PC-9 (cell line): ENCODE measurements around the gene TOP1. TPM values are rescaled to one million over a fixed set of nuclear protein-coding genes. Genes with fewer than 3 reads are reported as not detected.

Experiments
- BruUV-seq: library from RNA; stranded (reverse); fragments of 400-500 nt; replicated peaks from 2 replicates; lab custom pipeline; 2021; lab: Mats Ljungman, UMichigan
- CTCF ChIA-PET: fragments of 300-600 bp; sonication (Branson Sonifier 250); formaldehyde crosslinking; loops from one replicate; lab custom pipeline; 2022; ENCODE audit warnings: antibody characterized with exemption; lab: Charles Lee
- POLR2A ChIA-PET: fragments of 300-600 bp; sonication (Branson Sonifier 250); formaldehyde crosslinking; loops from one replicate; lab custom pipeline; 2022; ENCODE audit warnings: antibody characterized with exemption; ENCODE audit not compliant: unreplicated experiment; lab: Charles Lee
- DNase-seq, 2 experiments: peaks; one replicate each; pipeline versions ENCODE4 v3.0.0 to v3.0.0-alpha.2; 2015 to 2022; ENCODE audit warnings: mixed read lengths in 1 of 2
- H2AFZ ChIP-seq: fragments of 200-600 bp; sonication (generic); 2 replicates; pipeline ENCODE4 v1.8.1; 2017; ENCODE audit warnings: antibody characterized with exemption
- H3F3A ChIP-seq: fragments of 200-600 bp; sonication (generic); 2 replicates; pipeline ENCODE4 v1.8.1; 2017; ENCODE audit warnings: antibody characterized with exemption, mild to moderate bottlenecking, low read depth; ENCODE audit not compliant: insufficient read depth
- H3K27ac ChIP-seq: fragments of 200-600 bp; sonication (generic); 2 replicates; pipeline ENCODE4 v1.6.1; 2016; ENCODE audit warnings: mixed run types
- H3K27me3 ChIP-seq: fragments of 200-600 bp; sonication (generic); 2 replicates; pipeline ENCODE4 v1.6.1; 2016; ENCODE audit warnings: low read depth, mixed run types; ENCODE audit not compliant: insufficient read depth
- H3K36me3 ChIP-seq: fragments of 200-600 bp; sonication (generic); 2 replicates; pipeline ENCODE4 v1.6.1; 2016; ENCODE audit warnings: low read depth, mixed run types
- H3K4me1 ChIP-seq: fragments of 200-600 bp; sonication (generic); replicated peaks from 2 replicates; pipeline ENCODE4 v1.6.1; 2016; ENCODE audit warnings: mixed run types; ENCODE audit not compliant: insufficient read depth
- H3K4me2 ChIP-seq: fragments of 200-600 bp; sonication (generic); 2 replicates; pipeline ENCODE4 v1.6.1; 2017; ENCODE audit warnings: mixed run types
- H3K4me3 ChIP-seq: fragments of 200-600 bp; sonication (generic); 2 replicates; pipeline ENCODE4 v1.6.1; 2016; ENCODE audit warnings: mixed run types
- H3K79me2 ChIP-seq: fragments of 200-600 bp; sonication (generic); 2 replicates; pipeline ENCODE4 v1.6.1; 2017; ENCODE audit warnings: low read depth, mixed run types
- H3K9me2 ChIP-seq: fragments of 200-600 bp; sonication (generic); 2 replicates; pipeline ENCODE4 v1.8.1; 2017; ENCODE audit warnings: mild to moderate bottlenecking; ENCODE audit not compliant: insufficient read depth
- H3K9me3 ChIP-seq: fragments of 200-600 bp; sonication (generic); 2 replicates; pipeline ENCODE4 v1.8.1; 2016; ENCODE audit warnings: low read depth; ENCODE audit not compliant: insufficient read depth
- H4K20me1 ChIP-seq: fragments of 200-600 bp; sonication (generic); 2 replicates; pipeline ENCODE4 v1.8.1; 2017; ENCODE audit not compliant: insufficient read depth
- CTCF ChIP-seq: fragments of 200-600 bp; sonication (generic); conservative IDR thresholded peaks from 2 replicates; pipeline ENCODE4 v1.6.1; 2017; ENCODE audit warnings: mixed run types, antibody characterized with exemption, mild to moderate bottlenecking, moderate library complexity
- EZH2 ChIP-seq: fragments of 200-600 bp; sonication (generic); IDR thresholded peaks from 2 replicates; pipeline ENCODE4 v1.8.0; 2017; ENCODE audit warnings: antibody characterized with exemption, low read depth
- intact Hi-C: fragments of 100-400 bp; cut with micrococcal nuclease; formaldehyde crosslinking; loops from one replicate; pipeline ENCODE4 v1.10.0; 2022; ENCODE audit not compliant: unreplicated experiment
- total RNA-seq: library from RNA; stranded (reverse); gene quantifications from 2 replicates; pipeline ENCODE4 v1.2.3, GENCODE V29; 2021

TOP1 gene
- total RNA-seq, 1 experiment from 2014 or later, result 55.8 TPM

- H3K9me3 ChIP-seq, result no peaks in the 10 kb centered on the region
- TF ChIP-seq EZH2, result no peak
- TF ChIP-seq CTCF, result no peak
- peaks cover 53% of the 10 kb centered on the region for H3F3A ChIP-seq
- CTCF ChIA-PET, result interaction anchor here (0.7 kb wide), 1 partner anchor 74 kb away, joined by 3 read pairs; no protein-coding TSS in a partner anchor
- peaks cover 73% of the 10 kb centered on the region for H3K36me3 ChIP-seq
- no peak overlapping the region for H2AFZ ChIP-seq
- no peaks in the 10 kb centered on the region for H3K27me3 ChIP-seq
- no peaks in the 10 kb centered on the region for H3K4me1 ChIP-seq
- no peak overlapping the region for H3K4me3 ChIP-seq
- DNase-seq, result no peak
- intact Hi-C loops, result no loop called here
- H3K79me2 ChIP-seq, result peaks cover 98% of the 10 kb centered on the region
- POLR2A ChIA-PET, result no interaction called here
- no TSS peak for BruUV-seq
- H4K20me1 ChIP-seq, result peaks cover 58% of the 10 kb centered on the region
- H3K27ac ChIP-seq, result no peak overlapping the region
- no peaks in the 10 kb centered on the region for H3K9me2 ChIP-seq
- H3K4me2 ChIP-seq, result no peak overlapping the region
Observed at GRCh38 chr20:41064377-41064776, 35.8 kb downstream of the TOP1 start.

GRCh38 chr20:41065716-41066115 lies 37.1 kb downstream of the TOP1 start:
- Histone ChIP-seq H3K79me2 (peaks cover 98% of the 10 kb centered on the region), H3K36me3 (peaks cover 68% of the 10 kb centered on the region), H3K9me2 (no peaks in the 10 kb centered on the region), H3K27ac (peak overlapping the region; percentile 9; the same call in 1 of the 2 replicates), H3K4me3 (no peak overlapping the region), H3K4me1 (no peaks in the 10 kb centered on the region), H3K4me2 (no peak overlapping the region), H3K27me3 (no peaks in the 10 kb centered on the region), H3F3A (peaks cover 51% of the 10 kb centered on the region), H4K20me1 (peaks cover 46% of the 10 kb centered on the region), H2AFZ (no peak overlapping the region), H3K9me3 (no peaks in the 10 kb centered on the region)
- TF ChIP-seq EZH2, result no peak
- TF ChIP-seq CTCF, result no peak
- ChIA-PET POLR2A (no interaction called here), CTCF (interaction anchor here (0.7 kb wide), 1 partner anchor 75 kb away, joined by 4 read pairs; no protein-coding TSS in a partner anchor)
- intact Hi-C loops, result no loop called here
- no peak for DNase-seq
- no TSS peak for BruUV-seq

GRCh38 chr20:41068806-41069205 lies 40.2 kb downstream of the TOP1 start:
- CTCF ChIA-PET, result no interaction called here
- no TSS peak for BruUV-seq
- POLR2A ChIA-PET, result no interaction called here

More at GRCh38 chr20:41068806-41069205, 40.2 kb downstream of the TOP1 start:
- no peak for TF ChIP-seq CTCF
- Histone ChIP-seq H3K27me3 (no peaks in the 10 kb centered on the region), H2AFZ (no peak overlapping the region), H3K4me1 (peaks cover 12% of the 10 kb centered on the region), H3K79me2 (peaks cover 97% of the 10 kb centered on the region), H3K36me3 (peaks cover 39% of the 10 kb centered on the region), H4K20me1 (peaks cover 40% of the 10 kb centered on the region), H3K9me2 (no peaks in the 10 kb centered on the region), H3K9me3 (no peaks in the 10 kb centered on the region), H3K27ac (no peak overlapping the region), H3F3A (peaks cover 62% of the 10 kb centered on the region), H3K4me2 (no peak overlapping the region), H3K4me3 (no peak overlapping the region)
- no peak for DNase-seq
- intact Hi-C loops, result no loop called here
